HG03342 (cell line): Measurements from ENCODE around the gene DDX55.
"Not testable (repeated sequence)": the region's sequence is repeated elsewhere in the genome, so short reads cannot be mapped to it uniquely, and the experiment has no call there.

Experiments
- ATAC-seq: cut with Tn5 transposase; IDR thresholded peaks from one replicate; pipeline ENCODE4 v1.9.1; 2021; ENCODE audit warnings: mild to moderate bottlenecking, moderate library complexity; ENCODE audit not compliant: unreplicated experiment

DDX55 gene, protein sequence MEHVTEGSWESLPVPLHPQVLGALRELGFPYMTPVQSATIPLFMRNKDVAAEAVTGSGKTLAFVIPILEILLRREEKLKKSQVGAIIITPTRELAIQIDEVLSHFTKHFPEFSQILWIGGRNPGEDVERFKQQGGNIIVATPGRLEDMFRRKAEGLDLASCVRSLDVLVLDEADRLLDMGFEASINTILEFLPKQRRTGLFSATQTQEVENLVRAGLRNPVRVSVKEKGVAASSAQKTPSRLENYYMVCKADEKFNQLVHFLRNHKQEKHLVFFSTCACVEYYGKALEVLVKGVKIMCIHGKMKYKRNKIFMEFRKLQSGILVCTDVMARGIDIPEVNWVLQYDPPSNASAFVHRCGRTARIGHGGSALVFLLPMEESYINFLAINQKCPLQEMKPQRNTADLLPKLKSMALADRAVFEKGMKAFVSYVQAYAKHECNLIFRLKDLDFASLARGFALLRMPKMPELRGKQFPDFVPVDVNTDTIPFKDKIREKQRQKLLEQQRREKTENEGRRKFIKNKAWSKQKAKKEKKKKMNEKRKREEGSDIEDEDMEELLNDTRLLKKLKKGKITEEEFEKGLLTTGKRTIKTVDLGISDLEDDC

DNA sequence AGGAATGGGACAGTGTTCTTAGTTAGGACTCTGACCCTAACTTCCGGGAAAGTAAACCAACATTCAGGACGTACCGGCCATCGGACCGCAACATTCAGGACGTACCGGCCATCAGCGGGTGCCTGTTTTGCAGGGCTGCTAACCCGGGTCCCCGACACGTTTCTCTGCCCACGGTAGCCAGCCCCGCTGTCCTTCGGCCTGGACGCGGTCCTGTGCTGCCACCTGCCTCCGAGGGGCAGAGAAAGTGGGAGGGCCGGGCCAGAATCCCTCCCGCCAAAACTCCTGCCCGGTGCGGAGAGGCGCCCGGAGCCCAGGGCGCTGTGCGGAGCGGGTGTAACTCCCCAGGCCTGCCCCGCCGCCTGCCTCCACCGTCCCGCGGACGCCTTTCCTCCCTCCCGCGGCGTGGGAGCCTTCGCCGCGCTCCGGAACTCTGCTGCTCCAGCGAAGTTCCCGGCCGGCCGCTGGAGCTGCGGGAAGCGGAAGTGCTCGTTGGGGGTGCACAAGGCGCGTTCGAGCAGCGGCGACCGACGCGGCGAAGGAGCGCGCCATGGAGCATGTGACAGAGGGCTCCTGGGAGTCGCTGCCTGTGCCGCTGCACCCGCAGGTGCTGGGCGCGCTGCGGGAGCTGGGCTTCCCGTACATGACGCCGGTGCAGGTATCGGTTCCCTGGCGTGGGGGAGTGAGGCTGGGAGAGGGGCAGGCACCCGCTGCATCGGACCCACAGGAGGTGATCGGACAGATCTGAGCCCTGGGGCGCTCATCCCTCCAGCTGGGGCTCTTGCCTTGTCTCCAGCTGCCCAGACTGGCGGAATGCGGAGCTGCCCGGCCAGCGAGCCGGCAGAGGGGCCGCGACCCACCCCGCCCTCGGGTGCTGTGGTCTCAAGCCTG is at the start of gene DDX55:
TSS of gene DDX55 (plus strand) at position 498 of the 888 bp plus-strand sequence. CDS start at position 548, 50 bp downstream.
- ATAC-seq: peak; percentile 78

DNA sequence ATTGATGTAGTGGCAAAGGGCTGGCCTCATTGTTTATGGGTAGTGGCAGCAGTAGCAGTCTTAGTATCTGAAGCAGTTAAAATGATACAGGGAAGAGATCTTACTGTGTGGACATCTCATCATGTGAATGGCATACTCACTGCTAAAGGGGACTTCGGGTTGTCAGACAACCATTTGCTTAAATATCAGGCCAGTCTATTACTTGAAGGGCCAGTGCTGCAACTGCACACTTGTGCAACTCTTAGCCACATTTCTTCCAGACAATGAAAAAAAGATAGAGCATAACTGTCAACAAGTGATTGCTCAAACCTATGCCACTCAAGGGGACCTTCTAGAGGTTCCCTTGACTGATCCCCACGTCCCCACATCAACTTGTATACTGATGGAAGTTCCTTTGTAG is 47.8 kb upstream of the DDX55 start:
- ATAC-seq: not testable (repeated sequence)

- not testable (repeated sequence) for ATAC-seq
Measured at GRCh38 chr12:123554843-123555242, 47.1 kb upstream of the DDX55 start.

GRCh38 chr12:123558487-123558886 is 43.4 kb upstream of the DDX55 start:
- ATAC-seq: not testable (repeated sequence)

DNA sequence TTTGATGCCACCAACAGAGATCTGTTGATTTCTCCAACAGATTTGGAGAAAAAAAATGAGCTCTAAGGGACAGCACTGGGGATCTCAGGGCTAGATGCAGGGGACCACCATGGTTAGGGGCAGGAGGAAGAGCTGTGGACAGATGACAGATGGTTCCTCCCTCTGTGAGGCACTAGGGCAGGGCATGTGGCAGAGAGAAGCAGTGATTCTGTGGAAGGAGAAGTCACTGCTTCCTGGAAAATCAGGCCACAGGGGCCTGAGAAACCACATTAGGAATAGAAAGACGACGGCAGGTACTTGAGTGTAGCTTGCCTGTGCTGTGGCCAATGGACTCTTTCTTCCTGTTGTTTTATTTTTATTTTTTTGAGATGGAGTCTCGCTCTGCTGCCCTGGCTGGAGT is 42.4 kb upstream of the DDX55 start:
- no peak for ATAC-seq

DNA sequence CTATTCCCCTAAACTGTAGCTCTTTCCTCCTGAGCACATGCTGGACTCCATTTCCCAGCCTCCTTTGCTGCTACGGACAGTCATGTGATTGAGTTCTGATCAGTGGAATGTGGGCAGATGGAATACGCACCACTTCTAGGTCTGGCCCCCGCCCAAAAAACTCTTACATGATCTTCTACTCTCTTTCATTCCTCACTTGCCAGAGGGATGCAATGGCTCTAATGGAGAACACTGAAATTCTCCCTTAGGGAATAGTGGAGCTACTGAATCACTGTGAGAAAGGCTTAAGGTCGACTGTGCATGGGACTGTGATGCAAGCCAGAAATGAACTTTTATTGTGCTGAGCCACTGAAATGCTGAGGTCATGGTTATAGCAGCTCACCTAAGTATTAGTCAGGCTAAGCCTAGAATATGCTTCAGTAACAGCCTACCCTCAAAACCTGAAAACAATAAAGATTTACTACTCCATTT is 30.5 kb upstream of the DDX55 start:
- no peak for ATAC-seq

- ATAC-seq: no peak
Measured at GRCh38 chr12:123572391-123572790, 29.5 kb upstream of the DDX55 start.

DNA sequence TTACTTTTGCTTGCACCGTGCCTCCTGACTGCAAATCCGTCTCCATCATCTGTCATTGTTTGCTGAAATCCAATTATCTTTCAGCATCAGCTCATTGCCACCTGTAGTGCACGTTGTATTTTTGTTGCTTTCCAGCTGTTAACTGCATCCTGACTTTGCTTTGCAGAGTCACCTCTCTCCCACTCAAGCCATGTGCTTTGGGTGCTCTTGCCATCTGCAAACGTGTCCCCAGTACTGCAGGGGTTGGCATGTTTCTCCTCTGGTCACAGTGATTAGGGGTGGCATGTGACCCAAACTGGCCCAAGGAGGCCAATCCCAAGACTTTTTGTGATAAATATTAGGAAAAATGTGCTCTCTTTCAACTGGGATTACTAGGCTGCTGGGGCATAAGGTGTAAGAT is 28.0 kb upstream of the DDX55 start:
- no peak for ATAC-seq

- no peak for ATAC-seq
Measured at GRCh38 chr12:123576611-123577010, 25.3 kb upstream of the DDX55 start.

- ATAC-seq: no peak
Measured at GRCh38 chr12:123578243-123578642, 23.7 kb upstream of the DDX55 start.

- ATAC-seq: not testable (repeated sequence)
Measured at GRCh38 chr12:123578829-123579228, 23.1 kb upstream of the DDX55 start.

DNA sequence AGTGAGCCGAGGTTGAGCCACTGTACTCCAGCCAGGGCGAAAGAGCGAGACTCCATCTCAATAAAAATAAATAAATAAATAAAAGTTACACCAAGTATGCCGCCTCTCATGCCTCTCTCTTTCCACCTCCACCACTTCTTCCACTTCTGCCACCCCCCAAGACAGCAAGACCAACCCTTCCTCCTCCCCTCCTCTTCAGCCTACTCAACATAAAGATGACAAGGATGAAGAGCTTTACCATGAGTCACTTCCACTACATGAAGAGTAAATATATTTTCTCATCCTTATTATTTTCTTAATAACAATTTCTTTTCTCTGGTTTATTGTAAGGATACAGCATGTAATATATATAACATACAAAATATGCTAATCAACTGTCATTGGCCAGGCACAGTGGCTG is 21.1 kb upstream of the DDX55 start:
- ATAC-seq: no peak

DNA sequence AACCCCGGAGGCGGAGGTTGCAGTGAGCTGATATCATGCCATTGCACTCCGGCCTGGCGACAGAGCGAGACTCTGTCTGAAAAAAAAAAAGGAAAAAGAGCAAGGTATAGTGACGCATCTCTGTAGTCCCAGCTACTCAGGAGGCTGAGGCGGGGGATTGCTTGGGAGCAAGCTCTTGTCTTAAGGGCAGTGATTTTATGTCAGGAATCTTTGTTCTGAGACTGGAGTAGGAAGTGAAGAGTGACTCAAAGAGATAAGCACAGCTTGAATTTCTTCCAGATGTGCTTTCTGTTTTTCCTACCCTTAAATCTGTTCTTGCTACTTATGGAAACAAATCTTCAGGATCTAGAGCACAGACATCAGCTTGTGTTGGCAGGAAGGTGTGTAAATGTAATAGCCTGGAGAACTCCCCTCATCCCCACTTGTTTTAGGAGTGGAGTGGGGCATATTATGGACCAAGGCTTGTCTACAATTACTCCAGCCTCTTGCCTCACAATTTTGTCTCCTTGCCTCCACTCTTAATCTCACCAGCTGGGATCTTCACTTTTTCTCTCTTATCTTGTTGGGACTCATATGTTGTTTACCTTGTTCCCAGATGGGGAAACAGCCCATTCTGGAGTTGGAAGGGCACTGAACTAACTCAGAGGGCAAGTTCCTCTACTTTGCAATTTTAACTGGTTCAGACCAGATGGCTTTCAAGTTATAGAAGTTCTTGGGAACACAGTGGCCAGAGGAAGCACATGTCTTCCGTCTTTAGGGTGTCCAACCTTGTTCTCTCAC is 10.0 kb upstream of the DDX55 start:
- no peak for ATAC-seq

GRCh38 chr12:123595729-123596128 is 6.2 kb upstream of the DDX55 start:
- no peak for ATAC-seq

DNA sequence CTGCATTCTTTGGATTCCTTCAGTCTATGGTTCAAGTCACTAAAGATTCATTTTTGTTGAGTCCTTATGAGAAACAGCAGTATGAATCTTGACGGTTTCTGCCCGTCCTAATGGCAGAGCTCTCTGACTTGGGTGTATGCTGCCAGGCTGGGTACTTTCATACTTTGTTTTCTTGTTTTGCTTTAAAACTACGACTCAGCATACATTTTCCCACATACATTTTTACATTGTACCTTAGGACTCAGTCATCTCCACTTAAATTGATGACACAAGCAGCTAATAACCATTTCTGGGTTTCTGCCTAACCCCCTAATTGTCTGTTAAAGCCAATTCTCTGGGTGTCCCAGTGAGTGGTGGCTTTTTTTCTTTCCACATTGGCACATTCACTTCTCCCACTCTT is 4.8 kb upstream of the DDX55 start:
- ATAC-seq: no peak

GRCh38 chr12:123598522-123598921 is 3.4 kb upstream of the DDX55 start:
- no peak for ATAC-seq

DNA sequence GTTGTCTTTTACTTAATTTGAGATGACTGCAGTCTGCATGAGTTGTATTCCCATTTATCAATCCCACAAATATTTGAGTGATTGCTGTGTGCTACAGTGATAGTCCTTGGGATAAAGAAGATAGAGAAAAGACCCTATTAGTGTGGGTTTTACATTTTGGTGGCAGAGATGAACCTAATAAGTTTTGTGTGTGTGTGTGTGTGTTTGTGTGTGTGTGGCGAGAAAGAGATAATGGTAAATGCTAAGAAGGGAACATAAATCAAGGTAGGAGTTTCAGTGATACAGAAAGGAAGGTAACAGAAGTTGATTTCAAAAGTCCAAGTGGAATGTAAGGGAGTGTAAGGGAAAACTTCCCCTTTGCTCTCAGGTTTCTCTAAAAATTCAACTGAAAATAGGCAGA is 2.6 kb upstream of the DDX55 start:
- ATAC-seq: no peak

GRCh38 chr12:123599721-123600120 is 2.2 kb upstream of the DDX55 start:
- no peak for ATAC-seq

GRCh38 chr12:123602651-123603195 is 824 bp downstream of the DDX55 start:
- peak; percentile 14 for ATAC-seq

GRCh38 chr12:123603495-123603894 is 1.6 kb downstream of the DDX55 start:
- not testable (repeated sequence) for ATAC-seq
